ENCODE measurements around the gene TENT5A.
"Not testable (repeated sequence)": the region's sequence is repeated elsewhere in the genome, so short reads cannot be mapped to it uniquely, and the experiment has no call there.

The TENT5A gene
- 21.5 to 24.8 reads per million in 2 donors for total RNA-seq

GRCh38 chr6:81752084-81752920, at the start of gene TENT5A:
Gene TENT5A, minus strand, starts transcription at chr6:81752681. Its CDS starts 540 bp downstream, at chr6:81752141.
- peak; percentile 62 for DNase-seq

GRCh38 chr6:81801489-81801888, 49.0 kb upstream of the TENT5A start:
- DNase-seq, result no peak

DNA sequence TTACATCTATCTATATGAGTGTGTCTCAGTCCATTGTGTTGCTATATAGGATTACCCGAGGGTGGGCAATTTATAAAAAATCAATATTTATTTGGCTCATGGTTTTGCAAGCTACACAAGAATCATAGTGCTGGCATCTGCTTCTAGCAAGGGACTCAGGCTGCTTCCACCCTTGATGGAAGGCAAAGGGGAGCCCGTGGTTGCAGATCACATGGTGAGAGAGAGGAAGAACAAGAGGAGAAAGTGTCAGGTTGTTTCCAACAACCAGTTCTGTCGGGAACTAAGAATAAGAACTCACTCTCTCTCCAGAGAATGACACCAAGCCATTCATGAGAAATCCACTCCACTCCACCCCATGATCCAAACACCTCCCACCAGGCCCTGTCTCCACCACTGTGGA, 48.2 kb upstream of the TENT5A start:
- no peak for DNase-seq

DNA sequence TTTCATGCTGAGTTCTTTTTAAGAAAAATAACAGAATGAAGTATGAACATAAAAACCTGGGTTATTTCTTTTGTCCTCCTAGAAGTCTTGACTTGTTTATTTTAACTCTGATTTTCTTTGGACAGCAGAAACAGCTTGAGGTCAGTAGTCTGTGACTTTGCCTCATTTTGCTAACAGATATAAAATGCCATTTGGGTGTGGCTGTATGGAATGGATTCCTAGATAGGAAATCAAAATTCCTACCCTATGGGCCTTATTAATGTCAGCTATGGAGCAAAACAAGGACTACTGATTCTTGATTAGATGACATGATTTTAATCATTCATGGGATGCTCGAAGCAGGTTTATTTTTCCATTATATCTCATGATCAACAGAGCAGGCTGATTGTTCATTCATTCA, 46.8 kb upstream of the TENT5A start:
- no peak for DNase-seq

GRCh38 chr6:81797591-81797990, 45.1 kb upstream of the TENT5A start:
- no peak for DNase-seq

DNA sequence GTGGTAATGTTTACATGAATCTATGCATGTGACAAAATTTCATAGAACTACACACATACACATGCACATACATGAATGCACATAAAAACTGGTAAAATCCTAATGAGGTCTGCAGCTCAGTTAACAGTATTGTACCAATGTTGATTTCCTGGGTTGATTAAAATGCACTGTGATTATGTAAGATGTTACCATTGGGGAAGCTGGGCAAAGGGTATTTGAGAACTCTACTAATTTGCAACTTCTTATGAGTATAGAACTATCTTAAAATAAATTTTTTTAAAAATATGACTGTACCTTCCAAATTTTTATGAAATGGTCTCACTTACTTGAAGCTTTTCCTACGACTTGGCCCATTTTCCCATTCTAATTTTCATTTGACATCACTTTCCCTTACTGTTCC, 43.4 kb upstream of the TENT5A start:
- no peak for DNase-seq

DNA sequence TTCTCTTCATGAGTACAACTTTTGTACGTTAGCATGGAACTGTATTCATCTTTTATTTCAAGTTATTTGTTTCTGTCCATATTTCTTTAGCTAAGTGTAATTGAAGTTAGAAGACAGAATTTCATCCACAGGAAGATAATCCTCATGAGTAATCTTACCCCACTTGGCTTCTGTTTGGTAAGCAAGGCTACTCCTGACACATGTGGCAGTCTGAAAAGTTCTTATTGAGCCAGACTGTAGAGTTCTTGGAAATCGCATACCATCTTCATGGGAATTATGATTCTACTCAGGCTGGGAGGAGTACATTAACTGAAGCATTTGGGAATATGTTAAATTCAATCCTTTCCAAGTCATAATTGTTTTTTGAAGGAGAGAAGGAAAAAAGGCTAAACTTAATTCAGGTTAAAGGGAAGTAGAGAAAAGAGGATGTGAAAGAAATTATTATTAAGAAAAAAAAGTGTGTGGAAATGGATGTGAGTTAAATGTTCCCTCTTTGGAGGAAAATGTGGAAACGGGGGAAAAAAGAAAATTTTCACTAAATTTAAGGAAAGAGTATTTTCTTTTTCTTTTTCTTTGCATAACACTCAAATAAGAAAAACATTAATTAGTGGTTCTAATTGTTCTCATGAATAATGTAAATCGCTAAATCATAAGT, 41.5 kb upstream of the TENT5A start:
- DNase-seq, result no peak

- DNase-seq, result no peak
These were observed 40.3 kb upstream of the TENT5A start for GRCh38 chr6:81792826-81793225.

- DNase-seq, result no peak
These were observed 39.3 kb upstream of the TENT5A start for GRCh38 chr6:81791756-81792155.

- no peak for DNase-seq
These were observed 37.6 kb upstream of the TENT5A start for GRCh38 chr6:81790034-81790433.

DNA sequence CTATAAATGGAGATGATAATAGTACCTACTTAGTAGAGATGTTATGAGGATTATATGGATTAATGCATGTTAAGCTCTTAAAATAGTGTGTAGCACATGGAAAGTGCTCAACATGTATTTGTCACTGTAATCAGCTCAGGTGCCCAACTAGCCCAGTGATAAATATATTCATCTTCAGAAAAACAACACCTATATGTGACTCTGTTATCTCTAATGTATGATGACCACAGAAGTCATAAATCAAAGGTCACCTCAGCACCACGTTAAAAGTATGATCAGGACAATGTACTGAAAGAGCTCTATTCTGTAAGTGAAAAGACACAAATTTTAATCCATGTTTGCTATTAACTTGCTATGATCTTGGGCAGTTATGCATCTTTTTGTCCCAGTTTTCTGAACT, 36.8 kb upstream of the TENT5A start:
- no peak for DNase-seq

DNA sequence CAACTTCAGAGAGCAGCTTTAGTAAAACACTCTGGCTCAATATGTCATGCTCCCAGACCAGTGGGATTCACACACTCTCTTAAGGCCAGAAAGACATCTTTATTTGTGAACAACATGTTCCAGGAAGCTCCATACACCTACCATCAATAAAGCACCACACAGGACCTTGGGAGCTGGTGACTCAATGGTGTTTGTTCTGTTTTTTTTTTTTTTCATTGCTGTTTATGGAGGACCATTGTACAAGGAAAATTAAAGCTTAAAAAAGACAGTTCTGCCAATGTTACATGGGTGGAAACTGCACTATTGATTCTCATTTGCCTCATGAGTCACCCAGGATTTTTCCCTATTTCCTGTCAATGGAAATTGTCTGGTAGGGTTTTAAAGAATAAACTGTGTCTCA, 36.3 kb upstream of the TENT5A start:
- DNase-seq, result no peak

GRCh38 chr6:81787313-81788068, 35.0 kb upstream of the TENT5A start:
- DNase-seq, result no peak

- no peak for DNase-seq
These were observed 33.7 kb upstream of the TENT5A start for GRCh38 chr6:81786150-81786549.

DNA sequence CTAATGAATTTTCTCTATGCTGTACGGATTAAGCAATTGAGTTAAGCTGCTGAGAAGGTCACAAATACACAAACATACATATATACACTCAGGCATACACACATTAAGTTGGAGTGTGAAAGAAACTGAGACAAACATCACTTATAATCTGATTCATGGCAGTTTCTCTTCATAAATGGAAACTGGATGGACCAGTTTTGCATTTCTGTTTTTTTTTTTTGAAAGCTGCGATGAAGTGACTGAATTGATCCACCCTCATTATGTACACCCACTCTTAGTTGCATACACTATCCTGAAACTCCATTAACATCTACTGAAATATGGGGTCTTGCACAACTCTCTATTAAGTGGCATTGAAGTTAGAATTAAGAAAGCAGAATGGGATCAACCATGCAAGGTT, 32.9 kb upstream of the TENT5A start:
- no peak for DNase-seq

DNA sequence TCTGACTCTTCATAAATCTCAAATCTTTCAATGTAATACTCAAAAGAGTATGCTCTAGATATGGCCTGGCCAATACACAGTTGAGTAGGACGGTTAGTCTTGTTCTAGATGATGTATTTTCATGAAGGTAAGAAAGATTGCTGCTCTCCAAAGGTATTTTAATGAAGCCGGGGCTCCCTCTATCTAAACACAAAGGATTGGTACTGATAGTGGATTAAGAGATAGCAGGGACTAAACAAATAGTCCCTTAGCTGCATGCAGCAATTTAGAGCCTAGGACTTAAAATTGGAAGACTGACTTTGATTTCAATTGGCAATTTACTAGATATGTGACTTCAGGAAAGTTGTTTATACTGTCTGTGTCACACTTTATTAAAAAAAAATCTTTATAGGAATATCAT, 31.4 kb upstream of the TENT5A start:
- DNase-seq, result no peak

GRCh38 chr6:81781624-81782023, 29.1 kb upstream of the TENT5A start:
- DNase-seq, result no peak

- no peak for DNase-seq
These were observed 25.2 kb upstream of the TENT5A start for GRCh38 chr6:81777586-81778268.

GRCh38 chr6:81776219-81776618, 23.7 kb upstream of the TENT5A start:
- DNase-seq, result not testable (repeated sequence)

GRCh38 chr6:81774542-81774941, 22.1 kb upstream of the TENT5A start:
- no peak for DNase-seq

DNA sequence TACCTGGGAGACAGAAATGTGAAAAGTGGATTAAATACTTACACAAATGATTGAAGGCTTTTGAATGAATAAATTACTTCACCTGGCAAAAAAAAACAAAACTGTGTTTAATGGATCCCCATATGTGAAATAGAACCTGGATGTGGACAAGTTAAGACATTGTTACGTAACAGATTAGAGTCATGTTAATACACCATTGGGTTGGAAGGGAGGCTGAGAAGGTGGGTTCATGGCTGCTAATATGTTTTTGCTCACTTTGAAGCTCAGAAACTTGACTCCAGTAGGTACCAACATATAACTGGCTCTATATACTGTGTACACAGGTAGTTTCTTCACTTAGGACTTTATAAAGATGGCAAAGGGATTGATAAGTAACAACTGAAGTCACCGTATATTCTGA, 21.4 kb upstream of the TENT5A start:
- DNase-seq, result no peak

- DNase-seq, result no peak
These were observed 20.3 kb upstream of the TENT5A start for GRCh38 chr6:81772741-81773140.

GRCh38 chr6:81771097-81771496, 18.6 kb upstream of the TENT5A start:
- no peak for DNase-seq
